ENCODE measurements around the gene YIPF6.
"Not testable (repeated sequence)": the region's sequence is repeated elsewhere in the genome, so short reads cannot be mapped to it uniquely, and the experiment has no call there.

The YIPF6 gene

GRCh38 chrX:68532831-68533533, 34.1 kb downstream of the YIPF6 start:
- DNase-seq (ENCODE audit: low read depth in 1 of 2, low spot score in 1 of 2): no peak
- in situ Hi-C loops (cut with HindIII; ENCODE audit: low pct_unique_long_range_greater_than_20kb, low sequenced_read_pairs): no loop called here

DNA sequence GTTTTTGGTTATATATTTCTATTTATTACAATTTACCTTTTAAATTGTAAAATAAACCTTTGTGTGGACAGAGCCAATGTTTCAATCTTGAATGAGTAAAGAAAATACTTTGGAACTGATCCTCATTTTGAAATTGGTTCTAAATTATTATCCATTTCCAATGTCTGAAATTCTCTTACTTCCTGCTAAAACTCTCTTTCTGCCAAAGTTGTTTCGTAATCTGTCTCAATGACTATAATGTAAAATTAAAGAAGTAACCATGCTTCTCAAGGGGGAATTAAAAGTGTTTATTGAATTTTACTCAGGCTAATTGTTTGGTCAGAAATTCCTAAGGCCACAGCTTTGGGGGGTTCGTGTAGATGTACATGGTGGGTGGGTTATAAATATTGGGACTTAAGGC, 34.8 kb downstream of the YIPF6 start:
- no peak for TF ChIP-seq JUND (IDR thresholded peaks at IDR 0.05; ENCODE audit: low read depth)
- in situ Hi-C loops (cut with HindIII; ENCODE audit: low pct_unique_long_range_greater_than_20kb, low sequenced_read_pairs): no loop called here
- DNase-seq (ENCODE audit: low read depth in 1 of 2, low spot score in 1 of 2): no peak

More at GRCh38 chrX:68532831-68533533, 34.1 kb downstream of the YIPF6 start:
- TF ChIP-seq JUND (IDR thresholded peaks at IDR 0.05; ENCODE audit: low read depth): no peak

- no peak for DNase-seq (ENCODE audit: low read depth in 1 of 2, low spot score in 1 of 2)
- in situ Hi-C loops (cut with HindIII; ENCODE audit: low pct_unique_long_range_greater_than_20kb, low sequenced_read_pairs): no loop called here
- TF ChIP-seq JUND (IDR thresholded peaks at IDR 0.05; ENCODE audit: low read depth): no peak
These were observed 35.8 kb downstream of the YIPF6 start for GRCh38 chrX:68534691-68535090.

GRCh38 chrX:68536429-68536828, 37.6 kb downstream of the YIPF6 start:
- no peak for TF ChIP-seq JUND (IDR thresholded peaks at IDR 0.05; ENCODE audit: low read depth)
- DNase-seq (ENCODE audit: low read depth in 1 of 2, low spot score in 1 of 2): no peak
- in situ Hi-C loops (cut with HindIII; ENCODE audit: low pct_unique_long_range_greater_than_20kb, low sequenced_read_pairs): no loop called here

DNA sequence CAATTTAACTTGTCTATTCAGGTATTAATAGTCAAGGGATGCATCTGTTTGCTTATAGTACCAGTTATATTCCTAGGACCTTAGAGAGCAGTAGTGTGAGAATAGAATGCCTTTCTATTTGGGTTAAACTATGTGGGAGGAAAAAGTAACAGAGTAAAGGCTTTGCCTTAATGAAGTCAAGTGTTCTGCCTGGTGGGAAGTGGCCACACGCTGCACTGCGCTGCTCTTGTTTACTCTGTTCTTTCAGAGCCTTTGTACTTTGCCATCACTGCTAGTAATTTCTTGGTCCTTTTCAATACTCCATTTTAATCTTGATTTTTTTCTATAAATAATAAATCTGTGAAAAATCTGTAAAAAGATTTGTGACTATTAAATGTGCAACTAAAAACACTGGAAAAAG, 38.0 kb downstream of the YIPF6 start:
- no peak for TF ChIP-seq JUND (IDR thresholded peaks at IDR 0.05; ENCODE audit: low read depth)
- in situ Hi-C loops (cut with HindIII; ENCODE audit: low pct_unique_long_range_greater_than_20kb, low sequenced_read_pairs): no loop called here
- DNase-seq (ENCODE audit: low read depth in 1 of 2, low spot score in 1 of 2): no peak

- no peak for DNase-seq (ENCODE audit: low read depth in 1 of 2, low spot score in 1 of 2)
- in situ Hi-C loops (cut with HindIII; ENCODE audit: low pct_unique_long_range_greater_than_20kb, low sequenced_read_pairs): no loop called here
- TF ChIP-seq JUND (IDR thresholded peaks at IDR 0.05; ENCODE audit: low read depth): no peak
These were observed 51.3 kb downstream of the YIPF6 start for GRCh38 chrX:68550193-68550592.

DNA sequence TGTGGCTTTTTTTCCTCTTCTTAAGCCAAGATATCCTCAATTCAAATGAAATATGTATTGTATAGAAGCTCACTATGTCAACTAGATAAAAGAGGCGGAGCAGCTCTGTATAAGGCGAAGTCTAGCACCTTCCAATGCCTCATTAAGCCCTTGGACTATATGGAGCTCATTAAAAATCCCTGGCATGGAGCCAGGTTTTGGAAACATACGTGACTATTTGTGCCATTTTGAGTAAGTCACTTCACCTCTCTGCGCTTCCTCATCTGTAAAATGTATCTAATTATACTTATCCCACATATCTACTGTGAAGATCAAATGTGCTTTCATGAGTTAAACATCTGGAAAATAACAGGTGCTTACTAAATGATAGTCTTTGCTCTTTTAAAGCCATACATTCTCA, 57.2 kb downstream of the YIPF6 start:
- in situ Hi-C loops (cut with HindIII; ENCODE audit: low pct_unique_long_range_greater_than_20kb, low sequenced_read_pairs): no loop called here
- TF ChIP-seq JUND (IDR thresholded peaks at IDR 0.05; ENCODE audit: low read depth): no peak
- no peak for DNase-seq (ENCODE audit: low read depth in 1 of 2, low spot score in 1 of 2)

GRCh38 chrX:68557126-68557525, 58.3 kb downstream of the YIPF6 start:
- in situ Hi-C loops (cut with HindIII; ENCODE audit: low pct_unique_long_range_greater_than_20kb, low sequenced_read_pairs): not testable (repeated sequence)

DNA sequence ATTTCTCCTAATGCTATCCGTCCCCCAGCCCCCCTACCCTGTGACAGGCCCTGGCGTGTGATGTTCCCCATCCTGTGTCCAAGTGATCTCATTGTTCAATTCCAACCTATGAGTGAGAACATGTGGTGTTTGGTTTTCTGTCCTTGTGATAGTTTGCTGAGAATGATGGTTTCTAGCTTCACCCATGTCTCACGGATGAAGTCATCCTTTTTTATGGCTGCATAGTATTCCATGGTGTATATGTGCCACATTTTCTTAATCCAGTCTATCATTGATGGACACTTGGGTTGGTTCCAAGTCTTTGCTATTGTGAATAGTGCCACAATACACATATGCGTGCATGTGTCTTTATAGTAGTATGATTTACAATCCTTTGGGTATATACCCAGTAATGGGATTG, 61.1 kb downstream of the YIPF6 start:
- DNase-seq (ENCODE audit: low read depth in 1 of 2, low spot score in 1 of 2); in situ Hi-C loops (cut with HindIII; ENCODE audit: low pct_unique_long_range_greater_than_20kb, low sequenced_read_pairs): not testable (repeated sequence)

More at GRCh38 chrX:68557126-68557525, 58.3 kb downstream of the YIPF6 start:
- DNase-seq (ENCODE audit: low read depth in 1 of 2, low spot score in 1 of 2): not testable (repeated sequence)

DNA sequence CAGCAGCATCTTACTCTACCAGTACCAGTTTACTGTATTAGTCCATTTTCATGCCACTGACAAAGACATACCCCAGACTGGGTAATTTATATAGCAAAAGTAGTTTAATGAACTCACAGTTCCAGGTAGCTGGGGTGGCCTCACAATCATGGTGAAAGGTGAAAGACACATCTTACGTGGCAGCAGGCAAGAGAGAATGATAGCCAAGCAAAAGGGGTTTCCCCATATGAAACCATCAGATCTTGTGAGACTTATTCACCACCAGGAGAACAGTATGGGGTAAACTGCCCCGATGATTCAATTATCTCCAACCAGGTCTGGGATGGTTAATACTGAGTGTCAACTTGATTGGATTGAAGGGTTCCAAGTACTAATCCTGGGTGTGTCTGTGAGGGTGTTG, 69.3 kb downstream of the YIPF6 start:
- TF ChIP-seq JUND (IDR thresholded peaks at IDR 0.05; ENCODE audit: low read depth): no peak
- in situ Hi-C loops (cut with HindIII; ENCODE audit: low pct_unique_long_range_greater_than_20kb, low sequenced_read_pairs): no loop called here
- no peak for DNase-seq (ENCODE audit: low read depth in 1 of 2, low spot score in 1 of 2)

DNA sequence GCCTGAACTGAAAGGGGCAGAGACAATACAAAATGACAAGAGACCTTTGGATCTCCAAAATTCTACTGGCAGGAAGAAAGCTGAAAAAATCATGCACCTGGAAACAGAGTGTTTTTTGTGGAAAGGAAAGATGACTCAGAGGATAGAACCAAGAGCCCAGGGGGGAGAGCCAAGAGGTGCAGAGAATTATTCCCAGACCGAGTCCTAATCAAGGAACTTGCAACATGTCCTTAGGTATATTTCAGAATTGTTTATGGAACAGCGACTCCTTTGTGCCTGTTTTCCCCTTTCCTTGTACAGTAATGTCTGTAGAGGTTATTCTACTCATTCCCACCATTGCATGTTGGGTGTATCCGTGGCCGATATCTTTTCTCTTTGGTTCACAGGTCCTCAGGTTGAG, 71.7 kb downstream of the YIPF6 start:
- TF ChIP-seq JUND (IDR thresholded peaks at IDR 0.05; ENCODE audit: low read depth): no peak
- no peak for DNase-seq (ENCODE audit: low read depth in 1 of 2, low spot score in 1 of 2)
- in situ Hi-C loops (cut with HindIII; ENCODE audit: low pct_unique_long_range_greater_than_20kb, low sequenced_read_pairs): no loop called here

DNA sequence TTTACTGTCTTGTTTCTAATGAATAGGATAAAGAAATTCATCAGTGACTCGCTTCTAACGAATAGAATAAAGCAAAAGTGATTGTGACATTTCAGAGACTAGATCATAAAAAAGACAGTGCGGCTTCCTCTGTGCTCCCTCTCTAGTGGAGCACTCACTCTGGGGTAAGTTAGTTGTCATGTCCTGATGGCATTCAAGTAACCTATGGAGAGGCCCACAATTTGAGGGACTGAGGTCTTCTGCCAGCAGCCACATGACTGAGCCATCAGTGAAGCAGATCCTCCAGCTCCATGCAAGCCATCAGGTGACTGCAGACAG, 72.4 kb downstream of the YIPF6 start:
- DNase-seq (ENCODE audit: low read depth in 1 of 2, low spot score in 1 of 2): no peak
- in situ Hi-C loops (cut with HindIII; ENCODE audit: low pct_unique_long_range_greater_than_20kb, low sequenced_read_pairs): no loop called here
- no peak for TF ChIP-seq JUND (IDR thresholded peaks at IDR 0.05; ENCODE audit: low read depth)

- DNase-seq (ENCODE audit: low read depth in 1 of 2, low spot score in 1 of 2): no peak
- TF ChIP-seq JUND (IDR thresholded peaks at IDR 0.05; ENCODE audit: low read depth): no peak
- in situ Hi-C loops (cut with HindIII; ENCODE audit: low pct_unique_long_range_greater_than_20kb, low sequenced_read_pairs): no loop called here
These were observed 72.9 kb downstream of the YIPF6 start for GRCh38 chrX:68571610-68572311.

GRCh38 chrX:68574240-68574639, 75.4 kb downstream of the YIPF6 start:
- in situ Hi-C loops (cut with HindIII; ENCODE audit: low pct_unique_long_range_greater_than_20kb, low sequenced_read_pairs): no loop called here
- TF ChIP-seq JUND (IDR thresholded peaks at IDR 0.05; ENCODE audit: low read depth): no peak
- DNase-seq (ENCODE audit: low read depth in 1 of 2, low spot score in 1 of 2): no peak
